ENCODE data around the gene KCNIP4. TPM values are rescaled to one million over a fixed set of nuclear protein-coding genes. Genes with fewer than 3 reads are reported as not detected.

The KCNIP4 gene
- total RNA-seq, 2 donors from 2014 or later, result 1.2 TPM; not detected in 1

DNA sequence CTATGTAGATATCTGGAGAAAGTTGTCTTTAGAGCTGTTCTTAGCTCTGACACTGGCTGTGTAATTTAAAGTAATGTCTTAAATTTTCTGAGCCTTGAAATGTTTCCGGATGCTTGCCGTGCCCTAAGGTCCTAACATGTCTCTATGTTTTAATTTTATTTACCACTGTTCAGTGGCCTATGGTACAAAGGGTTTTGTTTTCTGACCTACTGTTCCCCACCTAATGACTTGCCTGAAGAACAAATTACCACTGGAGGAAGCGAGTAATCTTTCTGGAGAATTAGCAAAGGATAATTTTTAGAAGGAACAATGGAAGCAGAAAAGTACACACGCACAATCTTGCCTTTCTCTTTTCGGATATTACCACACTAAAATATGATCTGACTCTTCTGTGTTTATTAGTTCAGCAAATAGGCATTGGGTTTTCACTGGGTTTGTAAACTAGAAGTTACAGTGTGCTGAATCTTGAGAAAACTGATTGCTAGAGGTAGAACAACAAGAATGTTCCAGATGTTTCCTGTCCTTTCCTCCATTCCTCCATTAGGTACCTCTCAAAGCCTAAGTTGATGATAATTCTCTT, 812.4 kb downstream of the KCNIP4 start:
- WGBS, result 61% methylated on average over 5 of the region's 5 CpGs
- Histone ChIP-seq H3K27me3 (replicated peaks; ENCODE audit: insufficient read depth) (no peaks in the 10 kb centered on the region), H3K36me3 (no peaks in the 10 kb centered on the region), H3K27ac (no peak overlapping the region), H3K9me3 (no peaks in the 10 kb centered on the region), H3K4me1 (replicated peaks) (no peaks in the 10 kb centered on the region), H3K4me3 (no peak overlapping the region)
- TF ChIP-seq, protein P1, sequence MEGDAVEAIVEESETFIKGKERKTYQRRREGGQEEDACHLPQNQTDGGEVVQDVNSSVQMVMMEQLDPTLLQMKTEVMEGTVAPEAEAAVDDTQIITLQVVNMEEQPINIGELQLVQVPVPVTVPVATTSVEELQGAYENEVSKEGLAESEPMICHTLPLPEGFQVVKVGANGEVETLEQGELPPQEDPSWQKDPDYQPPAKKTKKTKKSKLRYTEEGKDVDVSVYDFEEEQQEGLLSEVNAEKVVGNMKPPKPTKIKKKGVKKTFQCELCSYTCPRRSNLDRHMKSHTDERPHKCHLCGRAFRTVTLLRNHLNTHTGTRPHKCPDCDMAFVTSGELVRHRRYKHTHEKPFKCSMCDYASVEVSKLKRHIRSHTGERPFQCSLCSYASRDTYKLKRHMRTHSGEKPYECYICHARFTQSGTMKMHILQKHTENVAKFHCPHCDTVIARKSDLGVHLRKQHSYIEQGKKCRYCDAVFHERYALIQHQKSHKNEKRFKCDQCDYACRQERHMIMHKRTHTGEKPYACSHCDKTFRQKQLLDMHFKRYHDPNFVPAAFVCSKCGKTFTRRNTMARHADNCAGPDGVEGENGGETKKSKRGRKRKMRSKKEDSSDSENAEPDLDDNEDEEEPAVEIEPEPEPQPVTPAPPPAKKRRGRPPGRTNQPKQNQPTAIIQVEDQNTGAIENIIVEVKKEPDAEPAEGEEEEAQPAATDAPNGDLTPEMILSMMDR (IDR thresholded peaks at IDR 0.05), result no peak
- TF ChIP-seq POLR2A (IDR thresholded peaks at IDR 0.05) (no peak), POLR2AphosphoS5 (IDR thresholded peaks at IDR 0.05) (peak; percentile 19)
- intact Hi-C loops (cut with DNase I), result loop anchor here (10.0 kb wide), 1 partner anchor 361 kb away; no protein-coding TSS in a partner anchor
- no peak for DNase-seq (ENCODE audit: low spot score)

GRCh38 chr4:21134994-21135393, 813.6 kb downstream of the KCNIP4 start:
- 88% methylated on average over 2 of the region's 2 CpGs for WGBS

GRCh38 chr4:21130606-21131005, 818.0 kb downstream of the KCNIP4 start:
- H3K4me3 ChIP-seq, result no peak overlapping the region
- no peak for DNase-seq (ENCODE audit: low spot score)
- H3K27me3 ChIP-seq (replicated peaks; ENCODE audit: insufficient read depth), result no peaks in the 10 kb centered on the region
- no peaks in the 10 kb centered on the region for H3K4me1 ChIP-seq (replicated peaks)
- intact Hi-C loops (cut with DNase I), result loop anchor here (10.0 kb wide), 1 partner anchor 356 kb away; no protein-coding TSS in a partner anchor
- TF ChIP-seq POLR2AphosphoS5 (IDR thresholded peaks at IDR 0.05) (no peak), POLR2A (IDR thresholded peaks at IDR 0.05) (no peak)
- TF ChIP-seq, protein P1 (IDR thresholded peaks at IDR 0.05), result no peak
- H3K36me3 ChIP-seq, result no peaks in the 10 kb centered on the region
- H3K27ac ChIP-seq, result no peak overlapping the region
- H3K9me3 ChIP-seq, result no peaks in the 10 kb centered on the region

More at GRCh38 chr4:21134994-21135393, 813.6 kb downstream of the KCNIP4 start:
- Histone ChIP-seq H3K9me3 (no peaks in the 10 kb centered on the region), H3K27ac (no peak overlapping the region), H3K4me3 (no peak overlapping the region), H3K4me1 (replicated peaks) (no peaks in the 10 kb centered on the region), H3K27me3 (replicated peaks; ENCODE audit: insufficient read depth) (no peaks in the 10 kb centered on the region), H3K36me3 (no peaks in the 10 kb centered on the region)
- no peak for TF ChIP-seq POLR2AphosphoS5 (IDR thresholded peaks at IDR 0.05)
- TF ChIP-seq, protein P1 (IDR thresholded peaks at IDR 0.05), result peak in 3 of 4 experiments; percentile 8 to 31 (median 13)
- no peak for DNase-seq (ENCODE audit: low spot score)
- intact Hi-C loops (cut with DNase I), result loop anchor here (10.0 kb wide), 1 partner anchor 360 kb away; no protein-coding TSS in a partner anchor

GRCh38 chr4:21126014-21126512, 822.5 kb downstream of the KCNIP4 start:
- 69% methylated on average over 3 of the region's 3 CpGs for WGBS
- intact Hi-C loops (cut with DNase I), result no loop called here
- TF ChIP-seq, protein P1 (IDR thresholded peaks at IDR 0.05), result no peak
- no peak for TF ChIP-seq POLR2AphosphoS5 (IDR thresholded peaks at IDR 0.05)
- TF ChIP-seq POLR2A (IDR thresholded peaks at IDR 0.05), result no peak
- DNase-seq (ENCODE audit: low spot score), result no peak
- H3K27me3 ChIP-seq (replicated peaks; ENCODE audit: insufficient read depth), result no peaks in the 10 kb centered on the region
- H3K4me1 ChIP-seq (replicated peaks), result no peaks in the 10 kb centered on the region
- H3K36me3 ChIP-seq, result no peaks in the 10 kb centered on the region
- H3K4me3 ChIP-seq, result no peak overlapping the region
- no peak overlapping the region for H3K27ac ChIP-seq
- no peaks in the 10 kb centered on the region for H3K9me3 ChIP-seq

GRCh38 chr4:21118301-21118700, 830.3 kb downstream of the KCNIP4 start:
- TF ChIP-seq POLR2AphosphoS5 (IDR thresholded peaks at IDR 0.05), result no peak
- TF ChIP-seq, protein P1 (IDR thresholded peaks at IDR 0.05), result no peak
- no peak for TF ChIP-seq POLR2A (IDR thresholded peaks at IDR 0.05)
- no peak overlapping the region for H3K27ac ChIP-seq
- 31% methylated on average over 3 of the region's 3 CpGs for WGBS
- H3K36me3 ChIP-seq, result no peaks in the 10 kb centered on the region
- H3K4me1 ChIP-seq (replicated peaks), result no peaks in the 10 kb centered on the region
- intact Hi-C loops (cut with DNase I), result no loop called here
- no peaks in the 10 kb centered on the region for H3K27me3 ChIP-seq (replicated peaks; ENCODE audit: insufficient read depth)
- no peak for DNase-seq (ENCODE audit: low spot score)
- H3K4me3 ChIP-seq, result no peak overlapping the region
- no peaks in the 10 kb centered on the region for H3K9me3 ChIP-seq
